ENCODE measurements around the gene PIEZO2.

DNA sequence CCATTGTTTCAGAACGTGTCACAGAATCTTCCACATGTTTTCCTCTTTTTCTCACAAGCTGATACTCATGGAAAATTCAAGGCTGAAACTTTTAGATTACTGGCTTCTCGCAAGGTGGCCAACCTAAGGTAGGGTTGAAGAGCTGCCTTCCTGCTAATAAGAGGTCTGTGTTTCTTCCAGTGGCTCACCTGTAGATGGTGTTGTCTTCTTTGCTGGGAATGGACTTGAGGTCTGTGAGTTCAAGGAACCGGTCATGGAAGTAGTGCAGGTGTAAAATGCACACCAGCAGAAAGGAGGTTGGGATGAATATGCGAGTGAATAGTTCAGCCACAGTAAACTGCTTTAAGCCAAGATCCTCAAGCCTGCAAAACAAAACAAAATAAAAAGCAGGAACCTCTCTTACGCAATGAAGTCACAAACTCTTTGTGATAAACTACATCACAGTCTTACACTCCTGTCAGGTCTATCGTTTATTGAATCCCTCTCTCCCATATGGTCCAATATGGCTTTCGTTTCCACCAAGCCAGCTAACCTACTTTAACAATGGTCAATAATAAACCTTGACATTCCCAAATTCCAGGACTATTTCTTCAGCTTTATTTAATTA lies 364.7 kb downstream of the PIEZO2 start:
- TF ChIP-seq, protein P1, sequence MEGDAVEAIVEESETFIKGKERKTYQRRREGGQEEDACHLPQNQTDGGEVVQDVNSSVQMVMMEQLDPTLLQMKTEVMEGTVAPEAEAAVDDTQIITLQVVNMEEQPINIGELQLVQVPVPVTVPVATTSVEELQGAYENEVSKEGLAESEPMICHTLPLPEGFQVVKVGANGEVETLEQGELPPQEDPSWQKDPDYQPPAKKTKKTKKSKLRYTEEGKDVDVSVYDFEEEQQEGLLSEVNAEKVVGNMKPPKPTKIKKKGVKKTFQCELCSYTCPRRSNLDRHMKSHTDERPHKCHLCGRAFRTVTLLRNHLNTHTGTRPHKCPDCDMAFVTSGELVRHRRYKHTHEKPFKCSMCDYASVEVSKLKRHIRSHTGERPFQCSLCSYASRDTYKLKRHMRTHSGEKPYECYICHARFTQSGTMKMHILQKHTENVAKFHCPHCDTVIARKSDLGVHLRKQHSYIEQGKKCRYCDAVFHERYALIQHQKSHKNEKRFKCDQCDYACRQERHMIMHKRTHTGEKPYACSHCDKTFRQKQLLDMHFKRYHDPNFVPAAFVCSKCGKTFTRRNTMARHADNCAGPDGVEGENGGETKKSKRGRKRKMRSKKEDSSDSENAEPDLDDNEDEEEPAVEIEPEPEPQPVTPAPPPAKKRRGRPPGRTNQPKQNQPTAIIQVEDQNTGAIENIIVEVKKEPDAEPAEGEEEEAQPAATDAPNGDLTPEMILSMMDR (IDR thresholded peaks at IDR 0.05 in 8 of 11, conservative IDR thresholded peaks at IDR 0.05 in 3 of 11) = no peak
- TF ChIP-seq POLR2AphosphoS5 (IDR thresholded peaks at IDR 0.05) = no peak

Measured in spleen (tissue), 7 donors.